Esophagus squamous epithelium (tissue), 4 donors: ENCODE results near the gene LEFTY1.
"Not testable (repeated sequence)": the region's sequence is repeated elsewhere in the genome, so short reads cannot be mapped to it uniquely, and the experiment has no call there.

Experiments
- POLR2A ChIP-seq, 4 donors: fragments of 450-650 bp; IDR thresholded peaks; one replicate each; pipeline ENCODE4 v1.6.1; 2017; ENCODE audit warnings: antibody characterized with exemption in 4 of 4, mild to moderate bottlenecking in 4 of 4, moderate library complexity in 3 of 4
- TF ChIP-seq, protein P1 (sequence below), 6 experiments: fragments of 450-650 bp in 4 of 6; fragments of 200-600 bp in 2 of 6; sonication (generic) in 2 of 6; IDR thresholded peaks; one replicate each; pipeline ENCODE4 v1.5.1; 2016 to 2019; ENCODE audit warnings: antibody characterized with exemption in 6 of 6, mild to moderate bottlenecking in 4 of 6, moderate library complexity in 4 of 6

DNA sequence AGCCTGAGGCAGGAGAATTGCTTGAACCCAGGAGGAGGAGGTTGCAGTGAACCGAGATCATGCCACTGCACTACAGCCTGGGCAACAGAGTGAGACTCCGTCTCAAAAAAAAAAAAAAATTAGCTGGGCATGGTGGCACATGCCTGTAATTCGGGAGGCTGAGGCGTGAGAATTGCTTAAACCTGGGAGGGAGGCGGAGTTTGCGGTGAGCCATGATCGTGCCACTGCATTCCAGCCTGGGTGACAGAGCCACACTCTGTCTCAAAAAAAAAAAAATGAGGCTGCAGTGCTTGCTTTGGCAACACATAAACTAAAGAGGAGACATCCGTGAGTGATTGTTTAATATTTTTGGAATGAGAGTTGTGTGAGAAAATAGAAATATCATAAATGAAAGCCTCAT is 47.1 kb upstream of the LEFTY1 start:
- not testable (repeated sequence) for TF ChIP-seq POLR2A (IDR thresholded peaks at IDR 0.05)
- TF ChIP-seq, protein P1, sequence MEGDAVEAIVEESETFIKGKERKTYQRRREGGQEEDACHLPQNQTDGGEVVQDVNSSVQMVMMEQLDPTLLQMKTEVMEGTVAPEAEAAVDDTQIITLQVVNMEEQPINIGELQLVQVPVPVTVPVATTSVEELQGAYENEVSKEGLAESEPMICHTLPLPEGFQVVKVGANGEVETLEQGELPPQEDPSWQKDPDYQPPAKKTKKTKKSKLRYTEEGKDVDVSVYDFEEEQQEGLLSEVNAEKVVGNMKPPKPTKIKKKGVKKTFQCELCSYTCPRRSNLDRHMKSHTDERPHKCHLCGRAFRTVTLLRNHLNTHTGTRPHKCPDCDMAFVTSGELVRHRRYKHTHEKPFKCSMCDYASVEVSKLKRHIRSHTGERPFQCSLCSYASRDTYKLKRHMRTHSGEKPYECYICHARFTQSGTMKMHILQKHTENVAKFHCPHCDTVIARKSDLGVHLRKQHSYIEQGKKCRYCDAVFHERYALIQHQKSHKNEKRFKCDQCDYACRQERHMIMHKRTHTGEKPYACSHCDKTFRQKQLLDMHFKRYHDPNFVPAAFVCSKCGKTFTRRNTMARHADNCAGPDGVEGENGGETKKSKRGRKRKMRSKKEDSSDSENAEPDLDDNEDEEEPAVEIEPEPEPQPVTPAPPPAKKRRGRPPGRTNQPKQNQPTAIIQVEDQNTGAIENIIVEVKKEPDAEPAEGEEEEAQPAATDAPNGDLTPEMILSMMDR (IDR thresholded peaks at IDR 0.05): not testable (repeated sequence)
